Left cardiac atrium (tissue), 4 donors: Measurements from ENCODE around the gene GAREM2. TPM values are rescaled to one million over a fixed set of nuclear protein-coding genes. Genes with fewer than 3 reads are reported as not detected.

Experiments
- ATAC-seq, 2 donors: fragments of 200-7000 bp; cut with Tn5 transposase; one replicate each; pipeline ENCODE4 v1.9.1; 2020; ENCODE audit warnings: mild to moderate bottlenecking in 2 of 2, moderate library complexity in 2 of 2
- DNase-seq: peaks from one replicate; pipeline ENCODE4 v3.0.0-alpha.2; 2020
- intact Hi-C, 2 donors: fragments of 100-400 bp; cut with DNase I; formaldehyde crosslinking; loops; one replicate each; pipeline versions ENCODE4 v1.14.1 to v1.15.1; 2022 to 2023
- total RNA-seq, 2 donors: library from RNA; stranded (reverse); fragmentation: NEBNext Ultra II Directional; extraction: Animal tissue kit (Norgen Biotek cat#: 25700); gene quantifications; one replicate each; pipeline ENCODE4 v1.2.1, GENCODE V29; 2021
- donor health status: DM: no; HTN: yes; CAD: no.
- donor health status: DM: no; HTN: yes; CAD: no; lungs with severe emphysema.
- donor health status: DM: yes; HTN: yes; CAD: no.
- donor health status: Dilated cardiomyopathy.

Gene GAREM2
- total RNA-seq, 2 donors from 2014 or later, result 4.2 to 4.8 TPM

- intact Hi-C loops, result no loop called here
- DNase-seq (no peak), ATAC-seq (no peak)
These were observed 42.9 kb downstream of the GAREM2 start for GRCh38 chr2:26215833-26216232.

GRCh38 chr2:26216587-26216986 is 43.7 kb downstream of the GAREM2 start:
- no peak for DNase-seq
- intact Hi-C loops, result no loop called here
- no peak for ATAC-seq

DNA sequence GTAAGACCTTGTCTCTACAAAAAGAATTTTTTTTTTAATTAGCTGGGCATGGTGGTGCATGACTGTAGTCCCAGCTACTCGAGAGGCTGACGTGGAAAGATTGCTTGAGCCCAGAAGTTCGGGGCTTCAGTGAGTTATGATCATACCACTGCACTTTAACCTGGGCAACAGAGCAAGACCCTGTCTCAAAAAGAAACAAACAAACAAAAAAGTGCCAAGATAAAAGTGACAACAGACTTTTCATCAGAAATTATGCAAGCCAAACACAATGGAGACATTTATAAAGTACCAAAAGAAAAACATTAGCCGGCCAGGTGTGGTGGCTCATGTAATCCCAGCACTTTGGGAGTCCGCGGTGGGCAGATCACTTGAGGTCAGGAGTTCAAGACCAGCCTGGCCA is 44.8 kb downstream of the GAREM2 start:
- intact Hi-C loops, result no loop called here
- ATAC-seq (no peak), DNase-seq (no peak)

DNA sequence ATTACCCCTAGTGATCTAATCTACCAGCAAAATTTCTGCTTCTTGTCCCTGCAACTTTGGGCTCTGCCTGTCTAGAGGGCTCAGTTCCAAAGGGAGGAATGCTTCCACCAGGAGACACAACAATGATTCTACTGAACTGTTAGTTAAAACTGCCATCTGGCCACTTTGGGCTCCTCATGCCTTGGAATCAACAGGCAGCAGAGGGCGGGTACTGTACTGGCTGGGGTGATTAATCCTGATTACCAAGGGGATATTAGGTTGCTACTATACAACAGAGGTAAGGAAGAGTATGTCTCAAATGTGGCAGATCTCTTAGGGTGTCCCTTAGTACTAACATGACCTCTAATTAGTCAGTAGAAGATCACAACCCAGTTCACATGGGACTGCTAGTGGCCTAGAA is 50.1 kb downstream of the GAREM2 start:
- ATAC-seq (no peak), DNase-seq (no peak)
- intact Hi-C loops, result no loop called here

DNA sequence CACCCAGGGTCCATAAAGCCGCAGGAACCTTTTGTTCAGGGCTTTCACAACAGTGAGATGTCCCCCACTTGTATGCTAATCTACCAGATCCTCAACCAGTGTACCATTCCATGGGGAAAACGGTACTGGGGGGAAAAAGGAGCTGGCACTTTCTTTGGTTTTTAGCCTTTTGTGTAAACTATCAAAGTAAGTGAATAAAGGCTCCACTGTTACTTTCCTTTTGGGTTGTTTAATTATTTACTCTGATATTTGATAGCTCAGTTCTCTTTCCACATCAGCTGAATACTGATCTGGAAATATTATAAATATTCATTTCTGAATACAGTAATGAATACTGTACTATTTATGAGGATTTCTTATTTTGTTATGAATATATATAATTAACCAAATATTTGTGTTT is 51.2 kb downstream of the GAREM2 start:
- intact Hi-C loops, result no loop called here
- no peak for ATAC-seq
- no peak for DNase-seq

- no peak for DNase-seq
- intact Hi-C loops, result no loop called here
- no peak for ATAC-seq
These were observed 56.7 kb downstream of the GAREM2 start for GRCh38 chr2:26229595-26229994.

- intact Hi-C loops, result loop anchor here in 1 of 2 donors (5.0 kb wide), 1 partner anchor 51 kb away; no protein-coding TSS in a partner anchor
- DNase-seq (no peak), ATAC-seq (no peak)
These were observed 57.9 kb downstream of the GAREM2 start for GRCh38 chr2:26230806-26231205.

DNA sequence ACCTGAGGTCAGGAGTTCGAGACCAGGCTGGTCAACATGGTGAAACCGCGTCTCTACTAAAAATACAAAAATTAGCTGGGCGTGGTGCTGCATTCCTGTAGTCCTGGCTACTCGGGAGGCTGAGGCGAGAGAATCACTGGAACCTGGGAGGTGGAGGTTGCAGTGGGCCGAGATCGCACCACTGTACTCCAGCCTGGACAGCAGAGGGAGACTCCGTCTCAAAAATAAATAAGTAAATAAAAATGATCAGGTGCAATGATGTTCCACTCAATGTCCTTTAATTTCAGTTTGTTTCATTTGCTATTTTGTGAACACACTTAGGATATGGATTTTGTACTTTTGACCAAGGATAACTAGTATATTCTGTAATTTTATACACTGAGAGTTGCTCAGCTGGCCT is 62.2 kb downstream of the GAREM2 start:
- ATAC-seq (no peak), DNase-seq (no peak)
- intact Hi-C loops, result no loop called here

- intact Hi-C loops, result loop anchor here in 1 of 2 donors (2.0 kb wide), 1 partner anchor 43 kb away; no protein-coding TSS in a partner anchor
- ATAC-seq, result no peak
- no peak for DNase-seq
These were observed 65.0 kb downstream of the GAREM2 start for GRCh38 chr2:26237868-26238267.

DNA sequence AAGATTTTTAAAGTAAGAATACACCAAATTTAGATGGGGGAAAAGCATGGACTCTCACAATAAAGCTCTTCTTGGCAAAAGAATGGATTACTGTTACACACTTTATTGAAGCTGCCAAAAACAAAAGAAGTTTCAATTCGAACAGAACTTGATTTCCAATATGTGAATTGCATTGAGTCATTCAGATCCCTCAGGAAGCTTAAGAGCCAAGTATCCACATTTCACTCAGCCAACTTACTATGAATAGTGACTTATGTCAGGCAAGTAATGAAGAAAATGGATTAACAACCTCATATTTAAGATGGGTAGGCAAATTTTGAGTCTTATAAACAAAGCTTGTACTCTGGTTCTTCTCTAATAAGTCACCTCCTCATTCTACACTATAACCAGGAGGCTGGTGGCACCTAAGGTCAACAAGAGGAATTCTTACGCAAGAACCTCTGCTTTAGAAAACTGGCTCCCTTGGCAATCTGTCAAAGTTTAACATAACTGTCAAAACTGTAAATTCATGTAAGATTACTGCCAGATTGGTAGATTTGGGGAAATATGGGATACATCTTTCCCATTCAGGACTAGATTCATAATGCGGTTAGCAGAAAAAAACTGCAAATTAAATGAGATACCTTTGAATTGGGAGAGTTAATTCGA is 65.5 kb downstream of the GAREM2 start:
- intact Hi-C loops, result loop anchor here in 1 of 2 donors (2.0 kb wide), 1 partner anchor 42 kb away; no protein-coding TSS in a partner anchor
- ATAC-seq, result peak in 1 of 2 donors; percentile 31
- no peak for DNase-seq

Other genes starting within 250 kb of the GAREM2 start
- gene KIF3C, start 190.6 kb upstream of the GAREM2 start, total RNA-seq, result 1 to 10 TPM; 3.0 to 5.3 TPM
- gene RAB10, start 139.0 kb upstream of the GAREM2 start, total RNA-seq, result 100 to 1,000 TPM in 1 of 2 donors, 10 to 100 TPM in 1; 93.8 to 108 TPM
- gene HADHA, start 71.5 kb downstream of the GAREM2 start, total RNA-seq, result 100 to 1,000 TPM; 330 to 349 TPM
- gene HADHB, start 71.9 kb downstream of the GAREM2 start, total RNA-seq, result 100 to 1,000 TPM; 711 to 792 TPM
- 10 to 100 TPM; 13.5 to 20.4 TPM for gene SELENOI, start 173.1 kb downstream of the GAREM2 start, total RNA-seq
- under 1 TPM in 1 of 2 donors, not detected in 1; 0.08 TPM for gene ADGRF3, start 173.7 kb downstream of the GAREM2 start, total RNA-seq
- gene DRC1, start 228.8 kb downstream of the GAREM2 start, total RNA-seq, result not detected